ENCODE measurements around the gene SLC41A2.

SLC41A2 gene

GRCh38 chr12:104930388-104931326 is 27.4 kb downstream of the SLC41A2 start:
- no peak for TF ChIP-seq ZNF571 (tag by site-specific recombination; IDR thresholded peaks at IDR 0.05)
- no peak for TF ChIP-seq ZNF596 (tag by site-specific recombination; IDR thresholded peaks at IDR 0.05)
- no peak for TF ChIP-seq ZNF792 (tag by site-specific recombination; IDR thresholded peaks at IDR 0.05)
- TF ChIP-seq ZNF585B (tag by site-specific recombination; IDR thresholded peaks at IDR 0.05), result no peak
- TF ChIP-seq CTCF (tag by site-specific recombination; IDR thresholded peaks at IDR 0.05), result no peak
- no peak for TF ChIP-seq ZXDB (tag by site-specific recombination; IDR thresholded peaks at IDR 0.05)
- TF ChIP-seq KLF7 (tag by site-specific recombination; IDR thresholded peaks at IDR 0.05; ENCODE audit: borderline replicate concordance), result no peak
- TF ChIP-seq ZNF169 (tag by site-specific recombination; IDR thresholded peaks at IDR 0.05), result no peak
- no peak for TF ChIP-seq SCRT2 (tag by site-specific recombination; IDR thresholded peaks at IDR 0.05)
- TF ChIP-seq HIC1 (tag by site-specific recombination; IDR thresholded peaks at IDR 0.05), result no peak
- no peak for TF ChIP-seq TSHZ1 (tag by site-specific recombination; IDR thresholded peaks at IDR 0.05; ENCODE audit: borderline replicate concordance)
- TF ChIP-seq ZSCAN5A (tag by site-specific recombination; IDR thresholded peaks at IDR 0.05), result no peak
- no peak for TF ChIP-seq ZNF580 (tag by site-specific recombination; IDR thresholded peaks at IDR 0.05)
- TF ChIP-seq SP7 (tag by site-specific recombination; IDR thresholded peaks at IDR 0.05), result no peak
- no peak for TF ChIP-seq ZNF24 (tag by site-specific recombination; IDR thresholded peaks at IDR 0.05)
- no peak for TF ChIP-seq MZF1 (tag by site-specific recombination; IDR thresholded peaks at IDR 0.05; ENCODE audit: borderline replicate concordance)
- TF ChIP-seq ZNF664 (tag by site-specific recombination; IDR thresholded peaks at IDR 0.05), result no peak
- CTCF ChIA-PET, result no interaction called here
- no peak overlapping the region for H3K4me3 ChIP-seq (ENCODE audit: low read depth, low read length)
- peaks cover 0 to 3% of the 10 kb centered on the region in 2 experiments; a peak in 1 of 3 replicates for H3K36me3 ChIP-seq (ENCODE audit: control insufficient read depth in 2 of 2, insufficient read depth in 1 of 2, low read length in 2 of 2)
- no peaks in the 10 kb centered on the region for H3K9me3 ChIP-seq (ENCODE audit: control insufficient read depth, insufficient read depth, low read depth, low read length)
- H3K4me1 ChIP-seq (ENCODE audit: control insufficient read depth, insufficient read depth, low read length), result no peaks in the 10 kb centered on the region; the same call in 1 of the 2 replicates
- H3K27ac ChIP-seq (ENCODE audit: extremely low read depth, low read depth, low read length), result no peak overlapping the region
- POLR2A ChIA-PET, result interaction anchor here (0.5 to 0.6 kb wide), 3 partner anchors 11 to 161 kb away, joined by 3 to 4 read pairs (median 4); no protein-coding TSS in a partner anchor

All from HEK293 (cell line).